Uterus (tissue), 4 donors: Measurements from ENCODE around the gene C3orf70. TPM values are rescaled to one million over a fixed set of nuclear protein-coding genes. Genes with fewer than 3 reads are reported as not detected.
A peak's percentile ranks its signal among the peaks of the same experiment; 100 is the strongest.

Source experiments
- DNase-seq, 2 donors: peaks; one replicate each; pipeline ENCODE4 v3.0.0-alpha.2; 2019 to 2020
- H3K27ac ChIP-seq, 2 donors: fragments of 200-600 bp; sonication (generic); 1 replicate in 1 of 2; 2 replicates in 1 of 2; pipeline ENCODE4 v1.5.1; 2016 to 2018
- H3K27me3 ChIP-seq, 2 donors: fragments of 200-600 bp; sonication (generic); one replicate each; pipeline ENCODE4 v1.5.1; 2018 to 2019; ENCODE audit warnings: control low read depth in 1 of 2
- H3K36me3 ChIP-seq, 2 donors: fragments of 200-600 bp; sonication (generic); one replicate each; pipeline ENCODE4 v1.5.1; 2019; ENCODE audit warnings: control low read depth in 1 of 2
- H3K4me1 ChIP-seq, 2 donors: fragments of 200-600 bp; sonication (generic); one replicate each; pipeline ENCODE4 v1.5.1; 2018 to 2019; ENCODE audit warnings: control low read depth in 1 of 2
- H3K4me3 ChIP-seq, 2 donors: fragments of 200-600 bp; sonication (generic); 1 replicate in 1 of 2; 2 replicates in 1 of 2; pipeline ENCODE4 v1.5.1; 2018 to 2019; ENCODE audit warnings: mild to moderate bottlenecking in 1 of 2
- H3K9me3 ChIP-seq, 2 donors: fragments of 200-600 bp; sonication (generic); one replicate each; pipeline ENCODE4 v1.5.1; 2019; ENCODE audit warnings: control low read depth in 1 of 2
- POLR2A ChIP-seq, 2 donors: fragments of 450-650 bp; IDR thresholded peaks; one replicate each; pipeline ENCODE4 v1.6.1; 2016; ENCODE audit warnings: antibody characterized with exemption in 2 of 2, mild to moderate bottlenecking in 1 of 2, moderate library complexity in 1 of 2
- intact Hi-C: fragments of 100-400 bp; cut with DNase I; formaldehyde crosslinking; loops from one replicate; pipeline ENCODE4 v1.15.1; 2023; ENCODE audit warnings: low total_unique reads
- total RNA-seq, 4 donors: library from RNA; depleted of rRNA in 3 of 4; stranded (reverse); fragments of >200 nt in 3 of 4; gene quantifications; one replicate each; pipeline versions ENCODE4 v1.1.0 to v1.2.4, GENCODE V29; 2014 to 2023
- TF ChIP-seq, protein P1 (sequence below), 4 experiments: fragments of 200-600 bp in 2 of 4; fragments of 450-650 bp in 2 of 4; sonication (generic) in 2 of 4; IDR thresholded peaks; one replicate each; pipeline ENCODE4 v1.5.1; 2016 to 2019; ENCODE audit warnings: antibody characterized with exemption in 4 of 4, mild to moderate bottlenecking in 2 of 4, moderate library complexity in 1 of 4
- donor health status: DM: yes; HTN: yes; CAD: no.

The C3orf70 gene
- total RNA-seq, 4 donors from 2014 or later: 4.4 to 24.4 (median 16.9) TPM

GRCh38 chr3:185046603-185047002 lies 106.3 kb downstream of the C3orf70 start:
- Histone ChIP-seq H3K27me3 (no peaks in the 10 kb centered on the region), H3K27ac (no peak overlapping the region), H3K9me3 (no peaks in the 10 kb centered on the region), H3K4me3 (no peak overlapping the region), H3K4me1 (peaks cover 0 to 3% of the 10 kb centered on the region in 2 donors), H3K36me3 (no peaks in the 10 kb centered on the region)
- intact Hi-C loops: no loop called here
- no peak for DNase-seq
- TF ChIP-seq, protein P1, sequence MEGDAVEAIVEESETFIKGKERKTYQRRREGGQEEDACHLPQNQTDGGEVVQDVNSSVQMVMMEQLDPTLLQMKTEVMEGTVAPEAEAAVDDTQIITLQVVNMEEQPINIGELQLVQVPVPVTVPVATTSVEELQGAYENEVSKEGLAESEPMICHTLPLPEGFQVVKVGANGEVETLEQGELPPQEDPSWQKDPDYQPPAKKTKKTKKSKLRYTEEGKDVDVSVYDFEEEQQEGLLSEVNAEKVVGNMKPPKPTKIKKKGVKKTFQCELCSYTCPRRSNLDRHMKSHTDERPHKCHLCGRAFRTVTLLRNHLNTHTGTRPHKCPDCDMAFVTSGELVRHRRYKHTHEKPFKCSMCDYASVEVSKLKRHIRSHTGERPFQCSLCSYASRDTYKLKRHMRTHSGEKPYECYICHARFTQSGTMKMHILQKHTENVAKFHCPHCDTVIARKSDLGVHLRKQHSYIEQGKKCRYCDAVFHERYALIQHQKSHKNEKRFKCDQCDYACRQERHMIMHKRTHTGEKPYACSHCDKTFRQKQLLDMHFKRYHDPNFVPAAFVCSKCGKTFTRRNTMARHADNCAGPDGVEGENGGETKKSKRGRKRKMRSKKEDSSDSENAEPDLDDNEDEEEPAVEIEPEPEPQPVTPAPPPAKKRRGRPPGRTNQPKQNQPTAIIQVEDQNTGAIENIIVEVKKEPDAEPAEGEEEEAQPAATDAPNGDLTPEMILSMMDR (IDR thresholded peaks at IDR 0.05): no peak
- TF ChIP-seq POLR2A (IDR thresholded peaks at IDR 0.05): no peak

DNA sequence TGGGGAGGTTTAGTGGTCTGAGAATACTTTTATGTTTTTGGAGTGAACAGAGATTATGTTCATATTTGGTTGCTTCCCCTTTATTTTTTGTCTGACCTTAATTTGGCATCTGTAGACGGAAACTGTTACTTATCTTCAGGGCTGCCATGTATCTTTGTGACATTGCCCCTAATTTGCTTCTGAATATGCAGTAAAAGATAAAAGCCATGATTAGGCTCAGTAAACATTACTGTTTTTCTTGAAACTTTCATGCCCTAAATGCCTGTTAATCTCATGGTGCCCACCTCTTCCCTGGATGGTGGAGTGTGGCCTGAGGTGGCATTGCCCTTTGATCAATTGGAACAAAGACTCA lies 106.7 kb downstream of the C3orf70 start:
- no peak overlapping the region for H3K4me3 ChIP-seq
- no peaks in the 10 kb centered on the region for H3K9me3 ChIP-seq
- TF ChIP-seq POLR2A (IDR thresholded peaks at IDR 0.05): no peak
- TF ChIP-seq, protein P1 (IDR thresholded peaks at IDR 0.05): no peak
- H3K36me3 ChIP-seq: no peaks in the 10 kb centered on the region
- intact Hi-C loops: no loop called here
- no peak for DNase-seq
- no peaks in the 10 kb centered on the region for H3K27me3 ChIP-seq
- peak overlapping the region in 1 of 2 donors; percentile 26 for H3K27ac ChIP-seq
- H3K4me1 ChIP-seq: peaks cover 0 to 3% of the 10 kb centered on the region in 2 donors

GRCh38 chr3:185042312-185043050 lies 110.4 kb downstream of the C3orf70 start:
- intact Hi-C loops: no loop called here

GRCh38 chr3:185041540-185041939 lies 111.3 kb downstream of the C3orf70 start:
- no peak for DNase-seq
- H3K36me3 ChIP-seq: no peaks in the 10 kb centered on the region
- no peaks in the 10 kb centered on the region for H3K9me3 ChIP-seq
- H3K4me3 ChIP-seq: no peak overlapping the region
- intact Hi-C loops: no loop called here
- no peak for TF ChIP-seq POLR2A (IDR thresholded peaks at IDR 0.05)
- TF ChIP-seq, protein P1 (IDR thresholded peaks at IDR 0.05): no peak
- H3K27ac ChIP-seq: no peak overlapping the region
- H3K4me1 ChIP-seq: peaks cover 0 to 3% of the 10 kb centered on the region in 2 donors
- no peaks in the 10 kb centered on the region for H3K27me3 ChIP-seq

More at GRCh38 chr3:185042312-185043050, 110.4 kb downstream of the C3orf70 start:
- no peak overlapping the region for H3K27ac ChIP-seq
- H3K27me3 ChIP-seq: no peaks in the 10 kb centered on the region
- H3K36me3 ChIP-seq: no peaks in the 10 kb centered on the region
- TF ChIP-seq POLR2A (IDR thresholded peaks at IDR 0.05): no peak
- TF ChIP-seq, protein P1 (IDR thresholded peaks at IDR 0.05): no peak
- no peak overlapping the region for H3K4me3 ChIP-seq
- H3K9me3 ChIP-seq: no peaks in the 10 kb centered on the region
- no peak for DNase-seq
- H3K4me1 ChIP-seq: peaks cover 0 to 3% of the 10 kb centered on the region in 2 donors

GRCh38 chr3:185040425-185040824 lies 112.4 kb downstream of the C3orf70 start:
- DNase-seq: no peak
- no peaks in the 10 kb centered on the region for H3K27me3 ChIP-seq
- H3K27ac ChIP-seq: no peak overlapping the region
- H3K9me3 ChIP-seq: no peaks in the 10 kb centered on the region
- intact Hi-C loops: no loop called here
- peaks cover 0 to 2% of the 10 kb centered on the region in 2 donors for H3K4me1 ChIP-seq
- TF ChIP-seq POLR2A (IDR thresholded peaks at IDR 0.05): no peak
- TF ChIP-seq, protein P1 (IDR thresholded peaks at IDR 0.05): no peak
- no peak overlapping the region for H3K4me3 ChIP-seq
- no peaks in the 10 kb centered on the region for H3K36me3 ChIP-seq
